Stimulated activated CD8-positive, alpha-beta memory T cell treated with anti-CD3 and anti-CD28 coated beads, Interleukin-15, amount 100 ng/mL, for 1 hour (primary cell): ENCODE results near the gene PPFIA4.

Source experiments
- DNase-seq: peaks from one replicate; pipeline ENCODE4 v3.0.0-alpha.2; 2020; ENCODE audit warnings: low read depth

Gene PPFIA4

GRCh38 chr1:203040513-203041275 is 14.4 kb downstream of the PPFIA4 start:
- DNase-seq: no peak

GRCh38 chr1:203041351-203041932 is 15.2 kb downstream of the PPFIA4 start:
- DNase-seq: no peak

- DNase-seq: no peak
These were observed 17.7 kb downstream of the PPFIA4 start for GRCh38 chr1:203043830-203044545.

GRCh38 chr1:203044546-203045250 is 18.4 kb downstream of the PPFIA4 start:
- DNase-seq: no peak

GRCh38 chr1:203045336-203045735 is 19.0 kb downstream of the PPFIA4 start:
- DNase-seq: no peak

GRCh38 chr1:203045821-203046594 is 19.7 kb downstream of the PPFIA4 start:
- no peak for DNase-seq

GRCh38 chr1:203046984-203047630 is 20.8 kb downstream of the PPFIA4 start:
- no peak for DNase-seq

- DNase-seq: no peak
These were observed 21.8 kb downstream of the PPFIA4 start for GRCh38 chr1:203048086-203048485.

GRCh38 chr1:203048555-203049051 is 22.3 kb downstream of the PPFIA4 start:
- no peak for DNase-seq

- no peak for DNase-seq
These were observed 22.8 kb downstream of the PPFIA4 start for GRCh38 chr1:203049077-203049476.

- DNase-seq: no peak
These were observed 23.4 kb downstream of the PPFIA4 start for GRCh38 chr1:203049576-203050180.

GRCh38 chr1:203050826-203051225 is 24.5 kb downstream of the PPFIA4 start:
- DNase-seq: no peak

GRCh38 chr1:203051841-203052324 is 25.6 kb downstream of the PPFIA4 start:
- DNase-seq: no peak

- DNase-seq: no peak
These were observed 26.3 kb downstream of the PPFIA4 start for GRCh38 chr1:203052601-203053000.

GRCh38 chr1:203054184-203054583 is 27.9 kb downstream of the PPFIA4 start:
- DNase-seq: no peak

- no peak for DNase-seq
These were observed 28.4 kb downstream of the PPFIA4 start for GRCh38 chr1:203054642-203055041.

- no peak for DNase-seq
These were observed 29.0 kb downstream of the PPFIA4 start for GRCh38 chr1:203055161-203055799.

GRCh38 chr1:203056012-203056411 is 29.7 kb downstream of the PPFIA4 start:
- no peak for DNase-seq

GRCh38 chr1:203056516-203056915 is 30.2 kb downstream of the PPFIA4 start:
- DNase-seq: no peak
